GM19043 (cell line): ENCODE measurements around the gene XYLT1.

Experiments
- ATAC-seq: cut with Tn5 transposase; IDR thresholded peaks from one replicate; pipeline ENCODE4 v1.9.1; 2021; ENCODE audit warnings: low read depth; ENCODE audit not compliant: unreplicated experiment

The XYLT1 gene

DNA sequence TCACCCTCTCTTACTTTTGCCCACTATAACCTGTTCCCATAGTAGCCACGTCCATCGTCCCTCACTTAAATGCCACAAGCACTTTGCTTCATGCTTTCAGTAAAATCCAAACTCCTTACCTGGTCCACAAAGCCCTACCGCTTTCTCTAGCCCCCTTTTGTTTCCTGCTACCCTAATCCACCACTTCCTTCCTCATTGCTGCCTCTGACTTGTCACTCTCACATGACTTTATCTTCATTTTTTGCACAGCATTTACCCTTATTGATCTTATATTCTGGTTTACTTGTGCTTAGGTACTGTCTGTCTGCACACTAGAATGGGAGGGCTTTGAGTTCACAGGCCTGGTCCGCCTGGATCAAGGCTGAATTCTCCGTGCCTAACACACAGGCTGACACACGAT lies 340.0 kb downstream of the XYLT1 start:
- ATAC-seq, result no peak

DNA sequence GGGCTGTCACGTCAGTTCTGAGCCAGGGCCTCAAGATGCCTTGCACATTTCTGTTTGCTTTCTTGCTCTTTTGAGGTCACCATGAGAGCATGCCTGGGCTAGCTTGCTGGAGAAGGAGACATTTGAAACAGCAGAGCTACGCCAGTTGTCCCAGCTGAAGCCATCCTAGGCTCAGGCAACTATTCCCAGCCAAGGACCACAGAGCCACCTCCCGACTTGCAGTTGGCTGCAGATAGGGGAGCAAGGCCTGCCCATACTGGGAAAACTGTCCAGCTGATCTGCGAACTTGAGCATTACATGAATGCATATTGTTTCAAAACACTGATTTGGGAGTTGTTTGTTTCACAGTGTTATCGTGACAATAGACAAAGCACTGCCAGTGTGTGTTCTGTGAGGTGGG lies 340.8 kb downstream of the XYLT1 start:
- no peak for ATAC-seq

DNA sequence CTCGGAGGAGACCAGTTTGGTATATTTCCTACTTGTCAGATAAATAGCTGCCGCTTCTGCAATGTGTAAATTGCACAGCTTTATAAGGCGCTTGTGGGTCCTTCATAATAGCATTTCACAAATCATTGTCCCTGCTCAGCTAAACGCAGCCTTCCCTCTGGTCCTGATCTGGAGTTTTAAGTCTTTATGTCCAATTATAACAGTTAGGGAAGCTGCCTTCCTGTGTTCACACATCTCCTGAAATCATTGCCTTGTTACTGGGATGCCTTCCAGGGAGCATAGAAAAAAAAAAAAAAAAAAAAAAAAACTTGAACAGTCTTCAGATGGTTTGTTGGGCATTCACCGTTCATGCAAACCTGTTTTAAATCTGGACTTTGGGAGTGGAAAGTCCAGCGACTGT lies 342.0 kb downstream of the XYLT1 start:
- no peak for ATAC-seq

DNA sequence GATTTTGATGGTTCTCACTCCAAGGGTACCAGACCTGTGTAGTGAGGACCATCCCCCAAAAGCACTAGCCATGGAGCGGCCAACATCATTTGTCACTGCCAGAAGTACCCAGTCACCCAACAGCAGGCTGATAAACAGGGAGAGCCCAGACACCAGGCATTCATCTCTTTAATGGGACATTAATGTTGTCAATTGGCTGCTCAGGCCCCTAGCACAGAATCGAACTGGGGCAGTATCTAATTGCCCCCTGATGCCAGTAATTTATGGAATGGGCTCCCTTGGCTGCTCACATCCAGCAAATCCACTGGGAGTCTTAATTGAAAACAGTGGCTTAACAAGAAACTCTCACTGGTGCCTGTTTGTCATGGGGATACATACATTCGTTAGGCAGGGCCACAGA lies 344.6 kb downstream of the XYLT1 start:
- ATAC-seq, result no peak

DNA sequence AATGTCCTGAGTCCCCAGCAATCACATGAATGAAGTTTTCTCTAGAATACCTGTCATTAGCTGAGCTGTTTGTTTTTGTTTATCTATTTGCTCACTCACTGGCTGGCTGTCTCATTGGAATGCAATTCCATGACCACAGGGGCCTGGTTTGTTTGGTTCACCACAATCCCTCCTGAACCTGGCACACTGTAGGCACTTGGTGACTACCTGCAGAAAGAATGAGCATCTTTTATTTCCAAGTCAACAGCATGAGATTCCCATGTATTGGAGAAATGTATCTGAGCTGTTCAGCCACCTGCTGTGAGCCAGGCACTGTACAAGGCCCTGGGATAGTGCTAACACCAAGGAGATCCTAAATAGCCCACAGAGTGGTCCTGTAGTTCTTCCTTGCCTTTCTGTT lies 345.1 kb downstream of the XYLT1 start:
- ATAC-seq, result no peak

DNA sequence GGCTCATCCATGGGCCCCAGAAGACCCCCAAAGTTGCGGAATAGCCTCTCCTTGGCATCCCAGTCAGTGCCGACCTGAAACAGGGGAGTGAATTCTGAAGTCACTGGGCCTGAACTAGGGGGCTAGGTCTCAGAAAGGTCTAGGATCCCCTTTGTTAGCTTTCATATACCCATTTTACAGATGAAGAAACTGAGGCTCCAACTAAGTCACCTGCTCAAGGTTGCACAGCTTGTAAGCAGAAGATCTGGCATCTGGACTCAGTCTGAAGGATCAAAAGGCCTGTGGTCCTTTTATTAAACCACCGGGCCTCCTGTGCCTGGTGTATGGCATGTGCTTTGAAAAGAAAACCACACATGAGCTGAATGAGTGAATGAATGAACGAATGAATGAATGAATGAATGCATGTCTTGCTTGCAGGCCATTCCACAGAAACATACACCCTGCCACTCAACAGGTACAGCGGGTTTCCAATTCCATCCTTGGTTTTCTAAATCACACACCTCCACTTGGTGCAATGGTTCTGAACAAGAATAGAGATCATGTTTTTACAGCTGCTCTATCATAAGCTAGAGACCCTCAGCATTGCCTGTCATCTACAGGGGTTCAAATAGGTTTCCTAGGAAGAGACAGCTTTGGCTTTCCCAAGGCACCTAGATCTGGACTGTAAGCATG lies 352.7 kb downstream of the XYLT1 start:
- no peak for ATAC-seq

DNA sequence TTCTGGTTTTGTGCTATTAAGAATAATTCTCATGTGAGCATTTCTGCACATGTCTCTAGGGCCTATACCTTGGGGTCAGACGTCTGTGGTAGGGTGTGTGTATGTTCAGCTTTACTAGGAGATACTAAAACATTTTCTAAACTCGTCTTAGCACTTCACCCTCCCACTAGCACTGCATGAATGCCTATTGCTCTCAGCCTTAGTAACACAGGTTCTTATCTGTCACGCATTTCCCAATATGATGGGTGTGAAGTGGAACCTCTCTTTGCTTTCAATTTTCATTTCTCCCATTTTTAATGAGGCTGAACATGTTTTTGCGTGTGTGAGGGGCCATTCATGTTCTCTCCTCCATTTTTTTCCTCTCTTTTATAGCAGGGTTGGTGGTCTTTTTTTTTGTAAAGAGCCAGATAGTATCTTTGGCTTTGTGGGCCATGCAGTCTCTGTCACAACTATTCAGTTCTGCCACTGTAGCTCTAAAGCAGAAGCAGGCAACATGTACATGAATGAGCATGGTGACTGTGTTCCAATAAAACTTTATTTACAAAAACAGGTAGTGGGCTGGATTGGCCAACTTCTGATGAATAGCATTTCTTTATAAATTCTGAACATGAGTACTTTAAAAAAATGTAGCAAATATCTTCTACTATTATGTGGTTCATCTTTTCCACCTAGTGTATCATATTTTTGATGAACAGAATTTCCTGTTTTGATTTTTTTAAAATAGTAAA lies 354.0 kb downstream of the XYLT1 start:
- ATAC-seq, result no peak

DNA sequence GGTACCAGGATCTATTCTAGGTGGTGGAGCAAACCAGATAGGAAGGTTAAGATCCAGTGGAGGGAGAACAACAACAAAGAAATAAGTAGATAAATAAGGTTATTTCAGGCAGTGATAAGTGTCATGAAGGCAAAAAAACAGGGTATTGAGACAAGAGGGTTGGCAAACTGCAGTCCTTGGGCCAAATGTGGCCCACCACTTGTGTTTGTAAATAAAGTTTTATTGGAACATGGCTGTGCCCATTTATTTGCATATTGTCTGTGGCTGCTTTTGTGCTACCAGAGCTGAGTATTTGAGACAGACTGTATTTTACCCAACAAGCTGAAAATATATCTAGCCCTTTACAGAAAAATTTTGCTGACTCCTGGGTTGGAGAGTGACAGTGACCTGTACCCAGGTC lies 361.3 kb downstream of the XYLT1 start:
- no peak for ATAC-seq

DNA sequence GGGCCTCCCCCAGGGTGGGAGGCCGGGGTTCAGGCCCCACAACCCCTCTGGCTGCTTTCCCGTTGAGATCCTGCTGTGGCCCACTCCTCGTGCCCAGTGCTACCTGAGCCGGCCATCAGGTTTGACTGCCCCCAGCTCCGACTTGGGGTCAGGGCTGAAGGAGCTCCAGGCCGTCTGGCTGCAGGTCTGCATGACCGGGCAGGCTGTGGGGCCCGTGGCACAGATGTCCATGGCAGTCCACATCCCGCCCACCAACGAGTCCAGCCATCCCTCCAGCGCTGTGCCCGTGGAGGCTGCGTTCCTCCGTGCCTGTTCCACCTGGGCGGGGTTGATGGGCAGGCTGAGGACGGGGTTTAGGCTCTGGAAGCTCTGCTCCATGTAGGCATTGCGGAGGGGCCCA lies 362.2 kb downstream of the XYLT1 start:
- no peak for ATAC-seq

DNA sequence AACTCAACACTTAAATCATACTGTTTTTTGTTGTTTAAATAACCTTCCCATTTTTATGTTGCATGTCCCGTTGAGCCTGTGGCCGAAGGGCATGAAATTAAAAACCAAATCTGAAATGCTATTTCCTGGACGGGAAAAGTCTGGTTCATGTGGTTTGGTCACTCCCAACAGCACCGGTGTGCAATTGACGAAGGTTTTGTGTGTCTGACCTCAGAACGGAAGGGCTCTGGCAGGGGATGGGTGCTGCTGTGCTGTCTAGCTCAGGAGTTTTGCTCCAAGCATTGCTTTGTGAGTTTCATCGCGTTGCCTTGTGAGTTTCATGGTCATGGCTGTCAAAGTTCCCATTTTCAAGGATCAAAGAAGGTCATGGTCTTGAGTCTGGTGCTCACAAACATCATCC lies 363.3 kb downstream of the XYLT1 start:
- no peak for ATAC-seq

DNA sequence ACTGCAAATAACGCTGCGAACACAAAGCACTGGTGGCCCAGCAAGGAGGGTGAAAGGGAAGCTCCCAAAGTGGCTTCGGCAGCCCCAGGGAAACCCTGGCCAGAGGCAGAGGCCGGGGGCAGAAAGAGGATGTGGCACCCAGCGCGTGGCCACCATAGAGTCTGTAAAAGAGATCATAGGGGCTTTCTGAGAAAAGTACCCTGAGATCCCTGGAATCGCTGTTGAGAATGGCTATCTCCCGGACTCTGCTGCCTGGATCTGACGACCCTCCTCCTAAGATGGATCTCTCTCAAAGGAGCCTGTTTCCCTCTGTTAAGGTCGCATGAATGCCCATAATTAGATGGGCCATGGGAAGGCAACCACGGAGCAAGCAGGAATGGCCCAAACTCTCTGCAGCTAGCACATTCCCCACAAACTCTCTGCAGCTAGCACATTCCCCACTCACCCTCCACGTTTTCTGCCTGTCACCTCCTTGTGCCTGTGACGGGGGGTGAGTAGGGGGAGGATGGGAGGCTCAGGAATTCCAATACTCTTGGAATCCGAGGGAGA lies 364.4 kb downstream of the XYLT1 start:
- ATAC-seq, result no peak

DNA sequence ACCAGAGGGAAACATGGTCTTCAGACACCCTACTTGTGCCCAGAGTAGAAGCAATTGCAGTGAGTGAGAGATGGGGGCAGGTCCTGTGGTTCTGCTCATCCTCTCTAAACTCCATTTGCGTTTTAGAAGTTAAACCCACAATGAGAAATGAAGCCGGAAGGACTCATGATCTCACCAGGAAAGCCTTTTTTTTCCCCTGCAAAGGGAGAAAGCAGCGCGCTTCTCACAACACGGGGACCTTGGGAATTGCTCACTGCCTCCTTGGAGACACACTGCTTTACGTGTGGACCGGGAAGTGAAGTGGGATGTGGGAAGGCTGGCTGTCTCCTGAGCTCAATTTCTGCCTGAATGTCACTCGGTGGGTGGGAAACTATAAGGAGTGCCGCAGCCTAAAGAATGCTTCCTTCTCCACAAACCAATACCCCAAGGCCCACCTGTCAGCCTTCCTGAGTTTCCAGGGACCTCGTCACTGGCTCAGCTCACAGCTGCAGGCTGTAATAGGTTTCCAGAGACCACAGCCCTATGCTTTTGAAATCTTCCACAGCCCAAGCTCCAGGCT lies 365.4 kb downstream of the XYLT1 start:
- no peak for ATAC-seq

DNA sequence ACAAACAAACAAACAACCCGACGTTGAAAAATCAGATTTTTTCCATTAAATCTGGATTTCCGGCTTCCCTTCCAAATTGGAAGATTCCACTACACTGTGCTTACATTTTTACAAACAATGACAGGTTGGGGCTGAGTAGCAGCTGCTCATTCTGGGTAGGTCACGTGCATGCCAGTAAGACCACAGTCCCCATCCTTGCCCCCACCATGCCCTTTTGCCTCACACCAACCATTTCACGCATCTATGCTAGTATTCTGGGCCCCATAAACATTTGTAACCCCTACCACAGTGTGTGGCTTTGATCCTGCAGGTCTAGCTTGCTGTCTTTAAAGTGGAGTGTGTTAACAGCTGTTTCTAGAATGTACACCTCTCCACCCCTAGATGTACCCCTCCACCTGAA lies 366.1 kb downstream of the XYLT1 start:
- ATAC-seq, result no peak

DNA sequence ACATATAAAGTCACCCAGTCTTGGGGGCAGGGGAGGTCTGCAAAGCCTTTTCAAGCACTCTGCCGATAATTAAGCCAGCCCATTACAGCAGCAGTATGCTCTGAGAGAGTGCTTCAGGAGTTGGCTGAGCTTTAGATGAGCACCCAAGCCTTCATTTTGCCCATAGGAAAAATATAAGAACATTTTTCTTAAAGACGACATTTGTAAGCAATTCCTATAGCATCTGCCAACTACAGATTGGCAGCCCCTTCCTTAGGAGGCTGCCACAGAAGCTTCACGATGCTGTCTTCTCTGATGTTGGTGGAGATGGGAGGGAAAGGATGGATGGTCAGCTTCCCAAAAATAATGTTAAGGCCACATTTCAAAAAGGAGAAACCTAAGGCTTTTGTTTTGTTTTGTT lies 367.5 kb downstream of the XYLT1 start:
- ATAC-seq, result no peak

DNA sequence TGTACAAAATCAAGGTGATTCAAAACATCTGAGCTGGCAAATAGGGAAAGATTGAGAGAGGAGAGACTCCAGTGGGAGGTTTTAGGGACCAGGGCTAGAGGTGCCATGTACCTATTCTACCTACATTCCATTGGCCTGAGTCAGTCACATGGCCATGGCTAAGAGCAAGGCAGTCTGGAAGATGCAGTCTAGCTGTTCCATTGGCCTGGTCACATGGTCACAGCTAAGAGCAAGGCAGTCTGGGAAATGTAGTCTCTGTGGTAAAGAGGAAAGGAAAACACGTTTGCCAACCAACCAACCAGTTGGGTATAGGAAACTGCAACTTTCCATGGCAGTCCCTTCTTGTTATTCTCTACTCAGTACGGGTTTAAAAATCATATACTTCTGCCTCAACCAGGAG lies 369.1 kb downstream of the XYLT1 start:
- ATAC-seq, result no peak

DNA sequence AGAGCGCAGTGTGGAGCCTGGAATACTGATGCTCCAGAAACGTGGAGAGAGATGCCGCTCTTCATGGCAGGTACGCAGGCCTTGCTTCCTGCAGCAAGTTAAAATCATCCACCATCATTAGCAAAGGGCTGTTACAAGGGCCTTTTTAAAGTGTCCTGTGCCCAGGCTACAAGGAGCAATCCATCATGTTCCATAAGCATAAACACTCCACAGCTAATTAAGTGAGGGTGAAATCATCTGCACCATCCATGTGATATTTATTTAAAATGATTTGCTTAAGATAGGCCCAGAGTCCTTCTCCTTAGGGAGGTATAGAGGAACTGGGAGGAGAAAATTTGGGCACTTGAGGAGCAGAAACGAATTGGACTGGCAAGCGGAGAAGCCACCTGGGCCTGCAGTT lies 372.1 kb downstream of the XYLT1 start:
- no peak for ATAC-seq

DNA sequence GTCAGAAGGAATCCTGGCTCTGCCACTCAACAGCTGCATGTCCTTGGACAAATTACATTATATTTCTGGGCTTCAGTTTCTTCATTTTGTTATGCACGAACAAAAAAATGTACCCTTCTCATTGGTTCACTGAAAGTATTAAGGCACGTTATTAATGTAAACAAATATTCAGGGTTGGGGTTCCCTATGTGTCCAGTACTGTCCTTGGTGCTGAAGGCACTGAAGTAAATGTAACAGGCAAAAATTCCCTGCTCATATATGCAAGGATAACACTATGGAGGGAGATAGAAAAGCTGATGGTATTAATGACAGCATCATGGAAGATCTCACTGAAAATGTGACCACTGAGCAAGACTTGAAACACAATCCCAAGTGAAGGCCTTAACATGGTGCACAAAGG lies 386.6 kb downstream of the XYLT1 start:
- no peak for ATAC-seq

DNA sequence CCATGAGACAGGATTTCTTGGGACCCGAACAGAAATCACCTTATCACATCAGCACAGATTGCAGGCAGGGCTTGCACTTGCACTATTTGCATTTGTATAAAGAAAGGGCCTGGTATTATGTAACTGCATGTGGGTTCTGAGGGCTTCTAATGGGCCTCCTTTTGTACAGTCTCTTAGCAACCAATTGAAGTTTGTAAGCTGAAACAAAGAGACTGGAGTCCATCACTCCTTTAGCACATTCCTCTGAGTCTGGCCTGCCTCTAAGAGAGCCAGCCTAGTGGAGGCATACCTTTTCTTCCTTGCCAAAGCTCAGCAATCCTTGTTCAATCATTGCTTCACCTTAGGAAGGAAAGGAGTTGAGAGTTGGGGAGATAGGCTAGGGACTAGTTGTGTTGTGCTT lies 387.1 kb downstream of the XYLT1 start:
- ATAC-seq, result no peak

DNA sequence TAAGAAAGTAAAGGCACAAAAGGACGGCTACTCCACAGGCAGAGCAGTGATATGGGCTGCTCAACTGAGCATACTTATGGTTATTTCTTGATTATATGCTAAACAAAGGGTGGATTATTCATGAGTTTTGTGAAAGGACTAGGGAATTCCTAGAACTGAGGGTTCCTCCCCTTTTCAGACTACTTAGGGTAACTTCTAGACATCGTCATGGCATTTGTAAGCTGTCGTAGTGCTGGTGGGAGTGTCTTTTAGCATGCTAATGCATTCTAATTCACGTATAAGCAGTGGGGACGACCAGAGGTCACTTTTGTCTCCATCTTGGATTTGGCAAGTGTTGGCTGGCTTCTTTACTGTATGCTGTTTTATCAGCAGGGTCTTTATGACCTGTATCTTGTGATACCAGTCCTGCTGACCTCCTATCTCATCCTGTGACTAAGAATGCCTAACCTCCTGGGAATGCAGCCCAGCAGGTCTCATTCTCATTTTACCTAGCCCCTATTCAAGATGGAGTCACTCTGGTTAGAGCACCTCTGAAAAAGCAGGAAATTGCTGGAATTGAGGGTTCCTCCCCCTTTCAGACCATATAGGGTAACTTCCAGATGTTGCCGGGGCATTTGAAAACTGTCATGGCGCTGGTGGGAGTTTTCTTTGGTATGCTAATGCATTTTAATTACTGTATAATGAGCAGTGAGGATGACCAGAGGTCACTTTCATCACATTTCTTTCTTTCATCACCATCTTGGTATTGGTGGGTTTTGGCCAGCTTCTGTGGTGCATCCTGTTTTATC lies 388.5 kb downstream of the XYLT1 start:
- ATAC-seq, result no peak

DNA sequence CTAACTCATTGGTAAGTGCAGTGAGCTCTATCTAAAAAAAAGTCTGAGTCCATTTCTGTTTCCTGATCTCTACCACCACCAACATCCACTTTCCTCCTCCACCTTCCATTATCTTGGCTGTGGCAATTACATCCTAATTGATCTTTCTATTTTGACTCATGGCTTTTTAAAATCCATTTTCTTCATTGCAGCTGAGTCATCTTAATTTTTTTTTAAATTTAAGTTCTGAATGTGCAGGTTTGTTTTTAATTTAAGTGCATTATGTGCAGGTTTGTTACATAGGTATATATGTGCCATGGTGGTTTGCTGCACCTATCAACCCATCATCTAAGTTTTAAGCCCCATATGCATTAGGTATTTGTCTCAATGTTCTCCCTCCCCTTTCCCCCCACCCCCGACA lies 390.7 kb downstream of the XYLT1 start:
- no peak for ATAC-seq

DNA sequence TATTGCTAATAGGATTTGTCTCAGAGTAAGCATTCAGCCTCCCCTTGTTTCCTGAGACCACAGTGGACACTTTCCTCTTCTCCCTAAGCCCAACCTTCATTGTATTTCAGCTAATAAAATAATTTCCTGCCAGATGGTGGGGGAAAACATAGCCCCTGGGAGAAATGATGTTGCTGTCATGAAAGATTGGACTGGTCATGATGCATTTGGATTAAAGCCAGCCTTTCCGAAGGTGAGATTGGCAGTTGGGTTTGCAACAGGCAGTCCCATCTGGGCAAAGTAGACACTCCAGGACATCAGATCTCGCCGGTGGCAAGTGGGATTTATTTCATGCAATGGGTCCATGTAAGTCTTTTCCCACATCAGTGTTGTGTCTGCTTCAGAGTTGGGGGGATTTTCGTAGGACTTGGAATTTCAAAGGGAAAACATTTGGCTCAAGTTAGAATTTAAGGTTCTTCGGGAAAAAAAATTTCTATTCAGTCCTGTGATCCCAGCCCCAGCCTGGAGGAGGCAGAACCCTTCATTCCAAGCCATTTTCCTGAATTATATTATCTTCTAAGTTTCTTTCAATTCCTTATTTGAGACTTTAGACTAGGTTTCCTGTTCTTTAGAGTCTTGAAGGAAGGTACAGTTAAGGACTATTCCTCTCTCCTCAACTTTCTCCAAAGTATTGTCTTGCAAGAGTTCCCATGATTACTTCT lies 391.7 kb downstream of the XYLT1 start:
- no peak for ATAC-seq
